Natural killer cell (primary cell): ENCODE results near the gene SIM1. TPM values are rescaled to one million over a fixed set of nuclear protein-coding genes. Genes with fewer than 3 reads are reported as not detected.

ENCODE experiments used
- ATAC-seq, 3 donors: fragments of 150-1000 bp in 2 of 3; fragments of 200-7000 bp in 1 of 3; cut with Tn5 transposase; 1 replicate in 1 of 3; 2 replicates in 2 of 3; pipeline ENCODE4 v1.10.0; 2021; ENCODE audit warnings: mild to moderate bottlenecking in 2 of 3, moderate library complexity in 2 of 3
- DNase-seq, 2 donors: peaks; one replicate each; pipeline versions ENCODE4 v3.0.0 to v3.0.0-alpha.2; 2013 to 2021; ENCODE audit warnings: mixed read lengths in 1 of 2
- H3K27ac ChIP-seq: one replicate; pipeline ENCODE4 v1.5.1; 2013; ENCODE audit warnings: mild to moderate bottlenecking, low read length
- H3K27me3 ChIP-seq: one replicate; pipeline ENCODE4 v1.6.1; 2013; ENCODE audit warnings: low read length; ENCODE audit not compliant: control insufficient read depth, insufficient read depth
- H3K36me3 ChIP-seq: one replicate; pipeline ENCODE4 v1.6.1; 2013; ENCODE audit warnings: low read length; ENCODE audit not compliant: control insufficient read depth, insufficient read depth
- H3K4me1 ChIP-seq: one replicate; pipeline ENCODE4 v1.6.1; 2013; ENCODE audit warnings: low read length; ENCODE audit not compliant: control insufficient read depth, insufficient read depth
- H3K4me3 ChIP-seq: one replicate; pipeline ENCODE4 v1.5.1; 2013; ENCODE audit warnings: low read length
- H3K9me3 ChIP-seq: one replicate; pipeline ENCODE4 v1.6.1; 2013; ENCODE audit warnings: low read length; ENCODE audit not compliant: control insufficient read depth, insufficient read depth
- H3K27ac Mint-ChIP-seq, 2 donors: one replicate each; pipeline ENCODE4 v1.8.0; 2022; ENCODE audit warnings: mild to moderate bottlenecking in 2 of 2, mixed read lengths in 2 of 2, moderate library complexity in 1 of 2
- H3K27me3 Mint-ChIP-seq, 2 donors: one replicate each; pipeline ENCODE4 v1.8.0; 2022; ENCODE audit warnings: low read depth in 2 of 2, mixed read lengths in 2 of 2
- H3K36me3 Mint-ChIP-seq: one replicate; pipeline ENCODE4 v1.8.0; 2022; ENCODE audit warnings: mixed read lengths
- H3K4me1 Mint-ChIP-seq, 2 donors: one replicate each; pipeline ENCODE4 v1.8.0; 2022; ENCODE audit warnings: mixed read lengths in 2 of 2
- H3K4me3 Mint-ChIP-seq: one replicate; pipeline ENCODE4 v1.8.0; 2022; ENCODE audit warnings: mild to moderate bottlenecking, moderate library complexity, mixed read lengths
- H3K9me3 Mint-ChIP-seq, 2 donors: one replicate each; pipeline ENCODE4 v1.8.0; 2022; ENCODE audit warnings: mixed read lengths in 2 of 2
- CTCF ChIP-seq: fragments of 200-600 bp; IDR thresholded peaks from one replicate; pipeline ENCODE4 v1.8.0; 2022; ENCODE audit warnings: antibody characterized with exemption
- WGBS: methylation state at CpG from one replicate; pipeline ENCODE4 v1.1.7; 2013; ENCODE audit warnings: missing lambda C conversion rate; ENCODE audit not compliant: insufficient coverage; 5-methylcytosine and 5-hydroxymethylcytosine counted together
- intact Hi-C: fragments of 100-400 bp; cut with micrococcal nuclease; formaldehyde crosslinking; loops from one replicate; pipeline ENCODE4 v1.14.2; 2022
- total RNA-seq, 4 donors: library from RNA; stranded (reverse); fragments of 120-200 nt in 1 of 4; gene quantifications; one replicate each; pipeline versions ENCODE4 v1.2.3 to v1.2.4, GENCODE V29; 2013 to 2022

Gene SIM1
- total RNA-seq, 3 donors from 2014 or later (not counting 1 experiment from before 2014, with no cell fraction given) = not detected

GRCh38 chr6:100463630-100464161 is 1.0 kb downstream of the SIM1 start:
- Mint-ChIP-seq H3K9me3 (peaks cover 2% of the 10 kb centered on the region in 2 donors), H3K27ac (no peak overlapping the region), H3K4me3 (no peak overlapping the region), H3K4me1 (peaks cover 18 to 20% of the 10 kb centered on the region in 2 donors), H3K27me3 (peaks cover 65 to 88% of the 10 kb centered on the region in 2 donors), H3K36me3 (peaks cover 36% of the 10 kb centered on the region)
- WGBS = 8% methylated on average over 24 of the region's 24 CpGs
- H3K4me3 ChIP-seq = no peak overlapping the region
- no peak overlapping the region for H3K27ac ChIP-seq
- H3K36me3 ChIP-seq = no peaks in the 10 kb centered on the region
- intact Hi-C loops = no loop called here
- peaks cover 29% of the 10 kb centered on the region for H3K4me1 ChIP-seq
- peaks cover 87% of the 10 kb centered on the region for H3K27me3 ChIP-seq
- no peak for DNase-seq
- H3K9me3 ChIP-seq = peaks cover 24% of the 10 kb centered on the region
- ATAC-seq = no peak
- no peak for TF ChIP-seq CTCF

GRCh38 chr6:100462706-100463629 is 1.8 kb downstream of the SIM1 start:
- Histone ChIP-seq H3K4me1 (peaks cover 29% of the 10 kb centered on the region), H3K27ac (no peak overlapping the region), H3K4me3 (no peak overlapping the region), H3K36me3 (no peaks in the 10 kb centered on the region), H3K27me3 (peaks cover 87% of the 10 kb centered on the region), H3K9me3 (peaks cover 32% of the 10 kb centered on the region)
- Mint-ChIP-seq H3K4me1 (peaks cover 18 to 22% of the 10 kb centered on the region in 2 donors), H3K4me3 (no peak overlapping the region), H3K27ac (no peak overlapping the region), H3K36me3 (peaks cover 37% of the 10 kb centered on the region), H3K27me3 (peaks cover 68 to 91% of the 10 kb centered on the region in 2 donors), H3K9me3 (peaks cover 2 to 3% of the 10 kb centered on the region in 2 donors)
- intact Hi-C loops = no loop called here
- ATAC-seq = no peak
- 22% methylated on average over 12 of the region's 13 CpGs for WGBS
- no peak for DNase-seq
- TF ChIP-seq CTCF = no peak

DNA sequence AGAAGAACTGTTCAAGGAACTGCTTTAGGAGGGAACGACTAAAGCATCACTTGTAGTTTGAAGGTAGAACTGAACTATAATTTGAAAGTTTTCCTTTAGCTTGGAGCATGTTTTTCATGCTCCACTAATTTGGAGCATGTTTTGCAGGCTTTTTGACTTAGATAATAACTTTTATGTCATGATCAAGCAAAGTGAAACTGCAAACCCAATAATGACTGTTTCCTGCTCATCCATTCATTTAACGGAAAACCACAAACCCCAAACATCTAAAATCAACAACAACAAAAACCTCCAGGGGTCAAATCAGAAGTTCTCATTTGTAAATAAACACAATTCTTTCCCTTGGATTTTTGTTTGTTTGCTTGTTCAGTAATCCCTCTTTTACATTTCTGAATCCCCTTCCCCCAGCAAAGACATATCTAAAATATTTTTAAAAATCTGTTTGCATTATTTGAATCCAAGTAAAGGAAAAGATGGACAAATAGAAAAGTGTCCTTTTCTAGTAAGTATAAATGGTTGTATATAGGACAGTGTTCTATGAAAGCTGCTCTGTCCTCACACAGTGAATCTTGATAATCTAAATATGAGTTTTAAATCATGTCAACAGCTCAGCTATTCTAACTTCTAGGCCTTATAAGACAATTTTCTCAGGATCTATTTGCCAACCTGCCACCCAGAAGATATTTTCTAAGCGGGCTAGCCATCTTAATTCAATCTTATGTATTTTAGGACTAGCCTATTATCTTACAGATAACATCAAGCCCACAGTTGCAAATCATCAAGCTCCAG is 2.6 kb downstream of the SIM1 start:
- no peaks in the 10 kb centered on the region for H3K36me3 ChIP-seq
- no peak overlapping the region for H3K4me3 ChIP-seq
- peaks cover 37% of the 10 kb centered on the region for H3K9me3 ChIP-seq
- 0% methylated on average over 3 of the region's 3 CpGs for WGBS
- Mint-ChIP-seq H3K27me3 (peaks cover 68 to 86% of the 10 kb centered on the region in 2 donors), H3K4me3 (peak overlapping the region; percentile 41), H3K4me1 (peaks cover 18 to 25% of the 10 kb centered on the region in 2 donors), H3K27ac (no peak overlapping the region), H3K36me3 (peaks cover 37% of the 10 kb centered on the region), H3K9me3 (peaks cover 2 to 5% of the 10 kb centered on the region in 2 donors)
- H3K27me3 ChIP-seq = peaks cover 87% of the 10 kb centered on the region
- DNase-seq (no peak), ATAC-seq (no peak)
- no peak for TF ChIP-seq CTCF
- intact Hi-C loops = no loop called here
- no peak overlapping the region for H3K27ac ChIP-seq
- H3K4me1 ChIP-seq = peaks cover 27% of the 10 kb centered on the region
